A172 (cell line): ENCODE results near the gene EVA1B. TPM values are rescaled to one million over a fixed set of nuclear protein-coding genes. Genes with fewer than 3 reads are reported as not detected.

ENCODE experiments used
- DNase-seq: peaks from one replicate; pipeline ENCODE4 v3.0.0-alpha.2; 2015; ENCODE audit warnings: low spot score
- total RNA-seq: library from RNA; depleted of rRNA; stranded (reverse); fragments of >200 nt; shearing (Covaris generic); gene quantifications from 2 replicates; pipeline ENCODE4 v1.2.3, GENCODE V29; 2014; rRNA removed

EVA1B gene
- total RNA-seq = 9.6 and 17.8 TPM in 2 replicates

GRCh38 chr1:36323636-36324352 lies at the start of gene EVA1B:
TSS of gene EVA1B (minus strand) at chr1:36323645. CDS start at chr1:36323037, 608 bp downstream.
- peak; percentile 19 for DNase-seq

GRCh38 chr1:36372617-36373016 lies 49.2 kb upstream of the EVA1B start:
- no peak for DNase-seq

GRCh38 chr1:36369061-36369861 lies 45.8 kb upstream of the EVA1B start:
- no peak for DNase-seq

GRCh38 chr1:36367798-36368197 lies 44.4 kb upstream of the EVA1B start:
- DNase-seq = no peak

GRCh38 chr1:36367066-36367465 lies 43.6 kb upstream of the EVA1B start:
- no peak for DNase-seq

- no peak for DNase-seq
Measured at GRCh38 chr1:36366091-36366661, 42.7 kb upstream of the EVA1B start.

- DNase-seq = no peak
Measured at GRCh38 chr1:36365381-36365780, 41.9 kb upstream of the EVA1B start.

- no peak for DNase-seq
Measured at GRCh38 chr1:36359911-36360550, 36.6 kb upstream of the EVA1B start.

- no peak for DNase-seq
Measured at GRCh38 chr1:36359383-36359782, 35.9 kb upstream of the EVA1B start.

GRCh38 chr1:36358514-36359084 lies 35.2 kb upstream of the EVA1B start:
- DNase-seq = no peak

GRCh38 chr1:36355811-36356210 lies 32.4 kb upstream of the EVA1B start:
- no peak for DNase-seq

GRCh38 chr1:36354486-36354885 lies 31.0 kb upstream of the EVA1B start:
- no peak for DNase-seq

- peak; percentile 72 for DNase-seq
Measured at GRCh38 chr1:36352910-36353878, 29.7 kb upstream of the EVA1B start.

GRCh38 chr1:36352125-36352909 lies 28.9 kb upstream of the EVA1B start:
- DNase-seq = peak; percentile 73

GRCh38 chr1:36351227-36351977 lies 28.0 kb upstream of the EVA1B start:
- DNase-seq = peak; percentile 91

GRCh38 chr1:36350659-36351226 lies 27.3 kb upstream of the EVA1B start:
- peak; percentile 92 for DNase-seq

GRCh38 chr1:36349839-36350238 lies 26.4 kb upstream of the EVA1B start:
- DNase-seq = peak; percentile 30

GRCh38 chr1:36349241-36349671 lies 25.8 kb upstream of the EVA1B start:
- DNase-seq = peak; percentile 68
